Gastrocnemius medialis (tissue), 4 donors: Measurements from ENCODE around the gene SIRT6. TPM values are rescaled to one million over a fixed set of nuclear protein-coding genes. Genes with fewer than 3 reads are reported as not detected.
"Not testable (repeated sequence)": the region's sequence is repeated elsewhere in the genome, so short reads cannot be mapped to it uniquely, and the experiment has no call there.

Experiments used
- ATAC-seq, 2 donors: fragments of 150-250 bp; one replicate each; pipeline ENCODE4 v1.9.1; 2016
- DNase-seq, 2 donors: peaks; one replicate each; pipeline ENCODE4 v3.0.0-alpha.2; 2019
- H3K27ac ChIP-seq, 4 donors: fragments of 200-600 bp; sonication (generic); 1 replicate in 1 of 4; 2 replicates in 3 of 4; pipeline ENCODE4 v1.5.1; 2016 to 2018; ENCODE audit warnings: mild to moderate bottlenecking in 2 of 4, moderate library complexity in 1 of 4
- H3K27me3 ChIP-seq, 3 donors: fragments of 200-600 bp; sonication (generic) in 2 of 3; 1 replicate in 1 of 3; 2 replicates in 2 of 3; pipeline versions ENCODE4 v1.5.1 to v1.6.0; 2016 to 2019; ENCODE audit warnings: mild to moderate bottlenecking in 1 of 3, moderate library complexity in 1 of 3
- H3K36me3 ChIP-seq, 2 donors: fragments of 200-600 bp; sonication (generic) in 1 of 2; one replicate each; pipeline ENCODE4 v1.5.1; 2017 to 2018
- H3K4me1 ChIP-seq, 2 donors: fragments of 200-600 bp; sonication (generic) in 1 of 2; one replicate each; pipeline ENCODE4 v1.5.1; 2016 to 2017; ENCODE audit warnings: mild to moderate bottlenecking in 2 of 2
- H3K4me3 ChIP-seq, 4 donors: fragments of 200-600 bp; sonication (generic) in 3 of 4; 1 replicate in 1 of 4; 2 replicates in 3 of 4; pipeline ENCODE4 v1.5.1; 2016 to 2019; ENCODE audit warnings: mild to moderate bottlenecking in 2 of 4
- H3K9me3 ChIP-seq, 3 donors: fragments of 200-600 bp; sonication (generic) in 2 of 3; 1 replicate in 1 of 3; 2 replicates in 2 of 3; pipeline ENCODE4 v1.5.1; 2016 to 2019
- CTCF ChIP-seq, 5 experiments: fragments of 450-650 bp in 3 of 5; fragments of 200-600 bp in 2 of 5; sonication (generic) in 2 of 5; IDR thresholded peaks in 4 of 5; conservative IDR thresholded peaks in 1 of 5; 1 replicate in 4 of 5; 2 replicates in 1 of 5; pipeline ENCODE4 v1.5.1; 2016 to 2019; ENCODE audit warnings: antibody characterized with exemption in 5 of 5, mild to moderate bottlenecking in 3 of 5, moderate library complexity in 3 of 5
- POLR2A ChIP-seq, 2 donors: fragments of 450-650 bp; IDR thresholded peaks; one replicate each; pipeline ENCODE4 v1.6.1; 2017; ENCODE audit warnings: antibody characterized with exemption in 2 of 2, mild to moderate bottlenecking in 2 of 2, moderate library complexity in 2 of 2
- in situ Hi-C, 4 donors: fragments of 200-750 bp; cut with MboI; loops; one replicate each; pipeline versions ENCODE4 v1.15.0 to v1.8.0; 2017; ENCODE audit warnings: low sequenced_read_pairs in 4 of 4
- intact Hi-C: fragments of 100-400 bp; cut with DNase I; formaldehyde crosslinking; loops from one replicate; pipeline ENCODE4 v1.15.1; 2023; ENCODE audit warnings: low total_unique reads
- total RNA-seq, 4 donors: library from RNA; depleted of rRNA; stranded (reverse); fragments of >200 nt; gene quantifications; one replicate each; pipeline versions ENCODE4 v1.1.0 to v1.2.3, GENCODE V29; 2016

Gene SIRT6
- total RNA-seq, 4 donors from 2014 or later: 11.7 to 25.7 (median 13.7) TPM

GRCh38 chr19:4227771-4228170 lies 45.4 kb upstream of the SIRT6 start:
- Histone ChIP-seq H3K27ac (no peak overlapping the region), H3K36me3 (no peaks in the 10 kb centered on the region), H3K9me3 (no peaks in the 10 kb centered on the region), H3K27me3 (peaks cover 31 to 45% (median 38%) of the 10 kb centered on the region in 3 donors), H3K4me3 (no peak overlapping the region), H3K4me1 (no peaks in the 10 kb centered on the region)
- intact Hi-C loops: no loop called here
- no peak for DNase-seq
- ATAC-seq: no peak
- TF ChIP-seq POLR2A (IDR thresholded peaks at IDR 0.05): no peak
- TF ChIP-seq CTCF (IDR thresholded peaks at IDR 0.05 in 4 of 5, conservative IDR thresholded peaks at IDR 0.05 in 1 of 5): no peak
- in situ Hi-C loops: no loop called here

- no peak for TF ChIP-seq POLR2A (IDR thresholded peaks at IDR 0.05)
- TF ChIP-seq CTCF (IDR thresholded peaks at IDR 0.05 in 4 of 5, conservative IDR thresholded peaks at IDR 0.05 in 1 of 5): no peak
- no peak for DNase-seq
- H3K9me3 ChIP-seq: no peaks in the 10 kb centered on the region
- no peak overlapping the region for H3K4me3 ChIP-seq
- no peaks in the 10 kb centered on the region for H3K36me3 ChIP-seq
- intact Hi-C loops (no loop called here), in situ Hi-C loops (no loop called here)
- no peak for ATAC-seq
- no peak overlapping the region for H3K27ac ChIP-seq
- peaks cover 21 to 32% (median 26%) of the 10 kb centered on the region in 3 donors for H3K27me3 ChIP-seq
- no peaks in the 10 kb centered on the region for H3K4me1 ChIP-seq
These were observed 43.5 kb upstream of the SIRT6 start for GRCh38 chr19:4225885-4226284.

GRCh38 chr19:4224470-4224869 lies 42.1 kb upstream of the SIRT6 start:
- in situ Hi-C loops: no loop called here
- ATAC-seq (no peak), DNase-seq (no peak)
- H3K4me1 ChIP-seq: no peaks in the 10 kb centered on the region
- intact Hi-C loops: no loop called here
- no peak overlapping the region for H3K27ac ChIP-seq
- H3K9me3 ChIP-seq: no peaks in the 10 kb centered on the region
- no peak for TF ChIP-seq CTCF (IDR thresholded peaks at IDR 0.05 in 4 of 5, conservative IDR thresholded peaks at IDR 0.05 in 1 of 5)
- TF ChIP-seq POLR2A (IDR thresholded peaks at IDR 0.05): no peak
- H3K27me3 ChIP-seq: peaks cover 7 to 18% (median 11%) of the 10 kb centered on the region in 3 donors
- H3K4me3 ChIP-seq: no peak overlapping the region
- H3K36me3 ChIP-seq: no peaks in the 10 kb centered on the region

- H3K4me1 ChIP-seq: no peaks in the 10 kb centered on the region
- no peak for ATAC-seq
- no peaks in the 10 kb centered on the region for H3K9me3 ChIP-seq
- intact Hi-C loops (no loop called here), in situ Hi-C loops (no loop called here)
- no peak overlapping the region for H3K27ac ChIP-seq
- H3K4me3 ChIP-seq: no peak overlapping the region
- H3K36me3 ChIP-seq: no peaks in the 10 kb centered on the region
- no peak for DNase-seq
- H3K27me3 ChIP-seq: no peaks in the 10 kb centered on the region
- TF ChIP-seq POLR2A (IDR thresholded peaks at IDR 0.05) (no peak), CTCF (IDR thresholded peaks at IDR 0.05 in 4 of 5, conservative IDR thresholded peaks at IDR 0.05 in 1 of 5) (no peak)
These were observed 37.8 kb upstream of the SIRT6 start for GRCh38 chr19:4220188-4220587.

GRCh38 chr19:4218523-4218922 lies 36.2 kb upstream of the SIRT6 start:
- DNase-seq, in situ Hi-C loops, H3K9me3 ChIP-seq, ATAC-seq, intact Hi-C loops, H3K36me3 ChIP-seq, H3K4me1 ChIP-seq, H3K27ac ChIP-seq, H3K27me3 ChIP-seq, H3K4me3 ChIP-seq: not testable (repeated sequence)
